OCI-LY7 (cell line): ENCODE results near the gene NTF4.
"Not testable (repeated sequence)": the region's sequence is repeated elsewhere in the genome, so short reads cannot be mapped to it uniquely, and the experiment has no call there.

Experiments
- EZH2phosphoT487 ChIP-seq: fragments of 200-600 bp; sonication (generic); IDR thresholded peaks from 2 replicates; pipeline ENCODE4 v1.6.1; 2018; ENCODE audit warnings: low read depth, borderline replicate concordance, mild to moderate bottlenecking, mixed run types, antibody characterized with exemption, low read length, moderate library complexity, mixed read lengths
- TF ChIP-seq, protein P1 (sequence below): fragments of 200-600 bp; sonication (generic); conservative IDR thresholded peaks from 2 replicates; pipeline ENCODE4 v1.5.1; 2014; ENCODE audit warnings: mild to moderate bottlenecking, antibody characterized with exemption, low read length, moderate library complexity, mixed read lengths

DNA sequence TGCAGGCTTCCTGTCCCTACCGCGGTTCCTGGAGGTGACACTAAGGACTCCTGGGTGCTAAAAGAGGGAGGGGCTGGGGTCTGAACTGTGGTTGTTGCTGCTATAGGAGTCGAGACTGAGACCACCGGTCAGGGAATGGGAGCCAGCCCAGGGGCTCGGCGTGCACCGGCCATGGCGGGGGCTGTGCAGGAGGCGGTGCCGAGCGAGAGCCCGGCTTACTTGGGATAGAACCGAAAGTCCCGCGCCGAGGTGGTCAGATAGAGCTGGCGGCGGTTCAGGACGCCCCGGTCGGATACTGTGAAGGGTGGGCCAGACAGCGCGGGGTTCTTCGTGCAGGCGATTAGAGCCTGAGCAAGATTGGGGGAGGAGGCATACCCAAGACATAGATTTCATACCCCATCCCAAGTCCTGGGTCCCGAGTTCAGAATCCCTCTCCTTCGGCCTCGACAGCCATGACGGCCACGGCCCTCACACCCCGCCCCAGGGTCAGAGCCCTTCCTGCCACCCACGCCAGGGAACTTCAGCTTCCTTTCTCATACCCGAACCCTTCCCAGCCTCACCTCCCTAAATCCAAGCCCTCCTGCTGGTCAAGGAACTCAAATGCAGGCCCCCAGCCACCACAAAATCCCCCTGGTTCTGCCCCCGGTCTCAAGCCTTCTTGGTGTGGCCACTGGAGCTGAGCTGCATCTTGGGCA lies 7.6 kb downstream of the NTF4 start:
- TF ChIP-seq, protein P1, sequence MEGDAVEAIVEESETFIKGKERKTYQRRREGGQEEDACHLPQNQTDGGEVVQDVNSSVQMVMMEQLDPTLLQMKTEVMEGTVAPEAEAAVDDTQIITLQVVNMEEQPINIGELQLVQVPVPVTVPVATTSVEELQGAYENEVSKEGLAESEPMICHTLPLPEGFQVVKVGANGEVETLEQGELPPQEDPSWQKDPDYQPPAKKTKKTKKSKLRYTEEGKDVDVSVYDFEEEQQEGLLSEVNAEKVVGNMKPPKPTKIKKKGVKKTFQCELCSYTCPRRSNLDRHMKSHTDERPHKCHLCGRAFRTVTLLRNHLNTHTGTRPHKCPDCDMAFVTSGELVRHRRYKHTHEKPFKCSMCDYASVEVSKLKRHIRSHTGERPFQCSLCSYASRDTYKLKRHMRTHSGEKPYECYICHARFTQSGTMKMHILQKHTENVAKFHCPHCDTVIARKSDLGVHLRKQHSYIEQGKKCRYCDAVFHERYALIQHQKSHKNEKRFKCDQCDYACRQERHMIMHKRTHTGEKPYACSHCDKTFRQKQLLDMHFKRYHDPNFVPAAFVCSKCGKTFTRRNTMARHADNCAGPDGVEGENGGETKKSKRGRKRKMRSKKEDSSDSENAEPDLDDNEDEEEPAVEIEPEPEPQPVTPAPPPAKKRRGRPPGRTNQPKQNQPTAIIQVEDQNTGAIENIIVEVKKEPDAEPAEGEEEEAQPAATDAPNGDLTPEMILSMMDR: not testable (repeated sequence)
- not testable (repeated sequence) for TF ChIP-seq EZH2phosphoT487
